ENCODE measurements around the gene NRG3. TPM values are rescaled to one million over a fixed set of nuclear protein-coding genes. Genes with fewer than 3 reads are reported as not detected.

Gene NRG3
- total RNA-seq, 4 donors from 2014 or later: 0.32 to 1.4 TPM; not detected in 2

DNA sequence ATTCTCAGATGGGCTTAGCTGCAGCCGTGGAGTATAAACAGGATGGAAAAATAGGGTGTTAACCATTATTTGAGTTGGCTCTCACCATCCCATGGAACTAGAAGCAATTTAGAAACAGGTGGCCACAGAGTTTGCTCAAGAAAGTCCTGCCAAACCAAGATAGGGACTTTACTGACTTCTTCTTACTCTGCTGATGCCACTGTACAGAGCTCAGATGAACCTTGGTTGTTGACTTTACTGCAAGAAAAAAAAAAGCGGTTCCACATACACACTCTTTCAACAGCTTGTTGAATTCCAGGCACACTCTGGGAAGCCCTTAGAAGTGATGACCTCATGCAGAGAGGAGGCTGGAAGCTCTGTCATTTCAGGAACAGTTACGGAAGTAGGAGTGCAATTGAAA, 753.4 kb downstream of the NRG3 start:
- in situ Hi-C loops (cut with MboI; ENCODE audit: low pct_ligation_motif_present in 1 of 4, low pct_unique_long_range_greater_than_20kb in 1 of 4, low sequenced_read_pairs in 3 of 4) (no loop called here), intact Hi-C loops (cut with DNase I; ENCODE audit: low total_unique reads) (no loop called here)
- DNase-seq: no peak
- Histone ChIP-seq H3K4me1 (no peaks in the 10 kb centered on the region), H3K27ac (no peak overlapping the region), H3K36me3 (no peaks in the 10 kb centered on the region), H3K4me3 (no peak overlapping the region), H3K27me3 (no peaks in the 10 kb centered on the region), H3K9me3 (no peaks in the 10 kb centered on the region)
- TF ChIP-seq, protein P1, sequence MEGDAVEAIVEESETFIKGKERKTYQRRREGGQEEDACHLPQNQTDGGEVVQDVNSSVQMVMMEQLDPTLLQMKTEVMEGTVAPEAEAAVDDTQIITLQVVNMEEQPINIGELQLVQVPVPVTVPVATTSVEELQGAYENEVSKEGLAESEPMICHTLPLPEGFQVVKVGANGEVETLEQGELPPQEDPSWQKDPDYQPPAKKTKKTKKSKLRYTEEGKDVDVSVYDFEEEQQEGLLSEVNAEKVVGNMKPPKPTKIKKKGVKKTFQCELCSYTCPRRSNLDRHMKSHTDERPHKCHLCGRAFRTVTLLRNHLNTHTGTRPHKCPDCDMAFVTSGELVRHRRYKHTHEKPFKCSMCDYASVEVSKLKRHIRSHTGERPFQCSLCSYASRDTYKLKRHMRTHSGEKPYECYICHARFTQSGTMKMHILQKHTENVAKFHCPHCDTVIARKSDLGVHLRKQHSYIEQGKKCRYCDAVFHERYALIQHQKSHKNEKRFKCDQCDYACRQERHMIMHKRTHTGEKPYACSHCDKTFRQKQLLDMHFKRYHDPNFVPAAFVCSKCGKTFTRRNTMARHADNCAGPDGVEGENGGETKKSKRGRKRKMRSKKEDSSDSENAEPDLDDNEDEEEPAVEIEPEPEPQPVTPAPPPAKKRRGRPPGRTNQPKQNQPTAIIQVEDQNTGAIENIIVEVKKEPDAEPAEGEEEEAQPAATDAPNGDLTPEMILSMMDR (IDR thresholded peaks at IDR 0.05): no peak
- TF ChIP-seq EP300 (IDR thresholded peaks at IDR 0.05; ENCODE audit: low read depth): no peak
- no peak for TF ChIP-seq POLR2A (IDR thresholded peaks at IDR 0.05)
- no peak for TF ChIP-seq POLR2AphosphoS5 (IDR thresholded peaks at IDR 0.05)
- WGBS, 2 donors (ENCODE audit: low coverage in 1 of 2): 25 to 27% methylated on average over 2 to 3 of the region's 3 CpGs

DNA sequence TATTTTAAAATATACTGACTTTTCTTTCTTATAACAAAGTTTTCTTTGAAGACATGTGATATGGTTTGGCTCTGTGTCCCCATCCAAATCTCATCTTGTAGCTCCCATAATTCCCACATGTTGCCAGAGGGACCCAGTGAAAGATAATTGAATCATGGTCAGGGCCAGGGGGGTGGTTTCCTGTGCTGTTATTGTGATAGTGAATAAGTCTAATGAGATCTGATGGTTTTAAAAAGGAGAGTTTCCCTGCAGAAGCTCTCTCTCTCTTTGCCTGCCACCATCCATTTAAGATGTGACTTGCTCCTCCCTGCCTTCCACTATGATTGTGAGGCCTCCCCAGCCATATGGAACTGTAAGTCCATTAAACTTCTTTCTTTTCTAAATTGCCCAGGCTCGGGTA, 768.1 kb downstream of the NRG3 start:
- intact Hi-C loops (cut with DNase I; ENCODE audit: low total_unique reads) (no loop called here), in situ Hi-C loops (cut with MboI; ENCODE audit: low pct_ligation_motif_present in 1 of 4, low pct_unique_long_range_greater_than_20kb in 1 of 4, low sequenced_read_pairs in 3 of 4) (no loop called here)
- H3K27me3 ChIP-seq: no peaks in the 10 kb centered on the region
- no peaks in the 10 kb centered on the region for H3K4me1 ChIP-seq
- 42 to 71% methylated on average over 1 of the region's 1 CpG for WGBS, 2 donors (ENCODE audit: low coverage in 1 of 2)
- H3K9me3 ChIP-seq: no peaks in the 10 kb centered on the region
- no peaks in the 10 kb centered on the region for H3K36me3 ChIP-seq
- no peak for DNase-seq
- TF ChIP-seq POLR2AphosphoS5 (IDR thresholded peaks at IDR 0.05) (no peak), POLR2A (IDR thresholded peaks at IDR 0.05) (no peak), EP300 (IDR thresholded peaks at IDR 0.05; ENCODE audit: low read depth) (no peak)
- TF ChIP-seq, protein P1 (IDR thresholded peaks at IDR 0.05): no peak
- no peak overlapping the region for H3K4me3 ChIP-seq
- no peak overlapping the region for H3K27ac ChIP-seq

DNA sequence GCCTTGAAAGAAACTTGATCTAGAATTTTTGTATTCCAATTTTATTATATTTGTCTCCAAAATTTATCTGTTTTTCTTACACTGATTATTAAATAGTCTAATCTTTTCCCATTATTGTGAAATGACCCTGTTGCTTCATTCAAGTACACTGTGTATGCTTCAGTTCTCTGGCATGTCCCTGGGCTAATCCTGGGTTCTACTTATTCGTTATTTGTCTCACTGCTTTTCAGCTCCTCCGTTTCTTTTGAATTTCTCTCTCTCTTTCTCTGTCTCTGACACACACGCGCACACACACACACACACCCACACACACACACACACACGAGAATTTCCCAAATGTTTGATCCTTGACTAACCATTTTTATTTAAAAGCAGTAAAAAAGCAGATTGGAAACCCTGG, 768.6 kb downstream of the NRG3 start:
- Histone ChIP-seq H3K27ac (peak overlapping the region in 1 of 4 donors; percentile 7), H3K9me3 (no peaks in the 10 kb centered on the region), H3K4me3 (no peak overlapping the region), H3K4me1 (no peaks in the 10 kb centered on the region), H3K36me3 (no peaks in the 10 kb centered on the region), H3K27me3 (no peaks in the 10 kb centered on the region)
- 62 to 63% methylated on average over 5 of the region's 5 CpGs for WGBS, 2 donors (ENCODE audit: low coverage in 1 of 2)
- TF ChIP-seq, protein P1 (IDR thresholded peaks at IDR 0.05): no peak
- intact Hi-C loops (cut with DNase I; ENCODE audit: low total_unique reads): no loop called here
- no peak for DNase-seq
- in situ Hi-C loops (cut with MboI; ENCODE audit: low pct_ligation_motif_present in 1 of 4, low pct_unique_long_range_greater_than_20kb in 1 of 4, low sequenced_read_pairs in 3 of 4): no loop called here

DNA sequence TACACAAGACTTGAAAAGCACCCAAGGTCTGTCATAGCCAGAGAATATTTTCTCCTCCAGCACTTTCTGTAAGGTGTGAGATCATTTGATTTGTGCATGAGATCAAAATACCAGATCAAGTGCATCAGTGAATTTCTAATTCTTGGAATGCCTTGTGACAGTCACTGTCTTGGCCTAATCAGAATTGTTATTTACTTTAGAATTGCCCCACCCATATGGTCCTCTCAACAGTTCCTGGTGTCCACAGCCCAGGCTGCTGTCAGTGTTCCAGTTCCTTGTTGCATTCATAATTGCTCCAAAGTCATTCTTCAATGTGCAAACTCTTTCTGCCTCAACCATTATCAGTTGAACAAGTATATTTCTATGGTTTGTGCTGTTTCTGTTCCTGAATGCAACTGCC, 770.2 kb downstream of the NRG3 start:
- Histone ChIP-seq H3K36me3 (no peaks in the 10 kb centered on the region), H3K4me1 (no peaks in the 10 kb centered on the region), H3K9me3 (no peaks in the 10 kb centered on the region), H3K4me3 (no peak overlapping the region), H3K27ac (no peak overlapping the region), H3K27me3 (no peaks in the 10 kb centered on the region)
- DNase-seq: no peak
- in situ Hi-C loops (cut with MboI; ENCODE audit: low pct_ligation_motif_present in 1 of 4, low pct_unique_long_range_greater_than_20kb in 1 of 4, low sequenced_read_pairs in 3 of 4) (no loop called here), intact Hi-C loops (cut with DNase I; ENCODE audit: low total_unique reads) (no loop called here)
- TF ChIP-seq, protein P1 (IDR thresholded peaks at IDR 0.05): no peak
- TF ChIP-seq POLR2A (IDR thresholded peaks at IDR 0.05) (no peak), POLR2AphosphoS5 (IDR thresholded peaks at IDR 0.05) (no peak), EP300 (IDR thresholded peaks at IDR 0.05; ENCODE audit: low read depth) (no peak)

All from transverse colon (tissue), 4 donors.